Activated T-cell treated with anti-CD3 and anti-CD28 coated beads, Interleukin-2, amount 50 U/mL, for 4 hours (primary cell): ENCODE results near the gene OR1J2. TPM values are rescaled to one million over a fixed set of nuclear protein-coding genes. Genes with fewer than 3 reads are reported as not detected.
"Not testable (repeated sequence)": the region's sequence is repeated elsewhere in the genome, so short reads cannot be mapped to it uniquely, and the experiment has no call there.

ENCODE experiments used
- ATAC-seq, 2 donors: fragments of 200-7000 bp; cut with Tn5 transposase; one replicate each; pipeline ENCODE4 v1.10.0; 2021
- DNase-seq: peaks from one replicate; pipeline ENCODE4 v3.0.0-alpha.2; 2020
- H3K27me3 Mint-ChIP-seq: one replicate; pipeline ENCODE4 v1.8.0; 2021; ENCODE audit warnings: low read depth, mixed read lengths
- H3K36me3 Mint-ChIP-seq: one replicate; pipeline ENCODE4 v1.8.0; 2022; ENCODE audit warnings: mixed read lengths; ENCODE audit not compliant: insufficient read depth
- H3K4me1 Mint-ChIP-seq: one replicate; pipeline ENCODE4 v1.8.0; 2021; ENCODE audit warnings: low read depth, mixed read lengths
- H3K4me3 Mint-ChIP-seq: one replicate; pipeline ENCODE4 v1.8.0; 2021; ENCODE audit warnings: mild to moderate bottlenecking, moderate library complexity, mixed read lengths
- H3K9me3 Mint-ChIP-seq: one replicate; pipeline ENCODE4 v1.8.0; 2021; ENCODE audit warnings: mixed read lengths
- total RNA-seq, 3 donors: library from RNA; stranded (reverse); gene quantifications; one replicate each; pipeline ENCODE4 v1.2.1, GENCODE V29; 2021

Gene OR1J2
- total RNA-seq, 3 donors from 2014 or later, result not detected

DNA sequence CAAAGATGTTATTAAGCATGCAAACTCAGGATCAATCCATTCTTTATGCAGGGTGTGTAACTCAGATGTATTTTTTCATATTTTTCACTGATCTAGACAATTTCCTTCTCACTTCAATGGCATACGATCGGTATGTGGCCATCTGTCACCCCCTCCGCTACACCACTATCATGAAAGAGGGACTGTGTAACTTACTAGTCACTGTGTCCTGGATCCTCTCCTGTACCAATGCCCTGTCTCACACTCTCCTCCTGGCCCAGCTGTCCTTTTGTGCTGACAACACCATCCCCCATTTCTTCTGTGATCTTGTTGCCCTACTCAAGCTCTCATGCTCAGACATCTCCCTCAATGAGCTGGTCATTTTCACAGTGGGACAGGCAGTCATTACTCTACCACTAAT lies 8.8 kb downstream of the OR1J2 start:
- DNase-seq (no peak), ATAC-seq (no peak)
- no peaks in the 10 kb centered on the region for H3K4me1 Mint-ChIP-seq
- H3K36me3 Mint-ChIP-seq, result no peaks in the 10 kb centered on the region
- H3K4me3 Mint-ChIP-seq, result no peak overlapping the region
- no peaks in the 10 kb centered on the region for H3K9me3 Mint-ChIP-seq
- peaks cover 12% of the 10 kb centered on the region for H3K27me3 Mint-ChIP-seq

- no peaks in the 10 kb centered on the region for H3K9me3 Mint-ChIP-seq
Observed at GRCh38 chr9:122526602-122527001, 16.0 kb downstream of the OR1J2 start.

GRCh38 chr9:122527193-122527592 lies 16.6 kb downstream of the OR1J2 start, which contains the start of gene OR1N1:
OR1N1 (minus strand) TSS chr9:122527293; CDS start chr9:122527293, 0 bp downstream.
- DNase-seq (no peak), ATAC-seq (no peak)
- Mint-ChIP-seq H3K9me3 (no peaks in the 10 kb centered on the region), H3K27me3 (peaks cover 19% of the 10 kb centered on the region), H3K36me3 (peaks cover 2% of the 10 kb centered on the region), H3K4me3 (no peak within 1 kb of the TSS), H3K4me1 (no peaks in the 10 kb centered on the region)

More at GRCh38 chr9:122526602-122527001, 16.0 kb downstream of the OR1J2 start:
- DNase-seq, result no peak
- Mint-ChIP-seq H3K36me3 (peaks cover 2% of the 10 kb centered on the region), H3K4me3 (no peak overlapping the region), H3K27me3 (peaks cover 20% of the 10 kb centered on the region), H3K4me1 (no peaks in the 10 kb centered on the region)
- peak; percentile 35 to 48 for ATAC-seq

GRCh38 chr9:122531157-122531556 lies 20.6 kb downstream of the OR1J2 start:
- not testable (repeated sequence) for H3K4me1 Mint-ChIP-seq, H3K36me3 Mint-ChIP-seq, H3K27me3 Mint-ChIP-seq, ATAC-seq, H3K4me3 Mint-ChIP-seq, DNase-seq, H3K9me3 Mint-ChIP-seq

DNA sequence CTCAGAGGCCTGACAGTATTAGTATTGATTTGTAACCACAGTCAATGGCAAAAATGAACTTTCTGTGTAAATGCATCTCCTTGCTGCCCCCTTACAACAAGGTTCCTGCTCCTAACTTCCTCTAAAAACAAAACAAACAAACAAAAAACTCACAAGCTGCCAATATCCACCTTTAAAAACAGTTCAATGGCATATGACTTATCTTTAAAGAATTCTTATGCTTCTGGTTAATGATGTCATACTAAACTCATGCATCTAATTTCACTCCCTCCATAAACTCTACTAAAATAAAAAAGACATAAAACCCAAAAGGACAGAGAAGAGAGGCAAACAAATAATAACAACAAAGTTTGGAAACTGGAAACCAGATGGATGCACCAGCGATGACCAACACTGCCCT lies 25.5 kb downstream of the OR1J2 start:
- H3K27me3 Mint-ChIP-seq, result no peaks in the 10 kb centered on the region
- H3K36me3 Mint-ChIP-seq, result no peaks in the 10 kb centered on the region
- H3K9me3 Mint-ChIP-seq, result no peaks in the 10 kb centered on the region
- H3K4me3 Mint-ChIP-seq, result no peak overlapping the region
- DNase-seq (no peak), ATAC-seq (no peak)
- no peaks in the 10 kb centered on the region for H3K4me1 Mint-ChIP-seq

DNA sequence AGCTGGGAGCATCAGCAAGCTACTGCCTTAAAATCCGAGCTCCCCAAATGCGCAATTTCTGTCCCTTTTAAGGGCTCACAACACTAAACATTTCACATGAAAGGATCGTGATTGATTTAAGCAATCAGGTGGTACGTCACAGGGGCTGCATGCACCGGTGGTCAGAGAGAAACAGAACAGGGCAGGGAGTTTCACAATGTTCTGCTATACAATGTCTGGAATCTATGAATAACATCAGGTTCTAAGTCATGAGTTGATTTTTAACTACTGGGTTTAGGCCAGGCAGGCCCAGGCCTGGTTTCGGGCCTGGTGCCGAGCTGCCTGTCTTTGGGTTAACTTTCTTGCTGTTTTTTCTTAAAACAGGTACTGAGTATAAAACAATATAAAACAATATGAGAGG lies 26.5 kb downstream of the OR1J2 start:
- ATAC-seq, H3K27me3 Mint-ChIP-seq, H3K4me1 Mint-ChIP-seq, H3K4me3 Mint-ChIP-seq, H3K36me3 Mint-ChIP-seq, DNase-seq, H3K9me3 Mint-ChIP-seq: not testable (repeated sequence)

GRCh38 chr9:122538757-122539156 lies 28.2 kb downstream of the OR1J2 start:
- no peaks in the 10 kb centered on the region for H3K9me3 Mint-ChIP-seq
- no peak for DNase-seq
- no peak for ATAC-seq
- H3K27me3 Mint-ChIP-seq, result peaks cover 4% of the 10 kb centered on the region
- H3K36me3 Mint-ChIP-seq, result no peaks in the 10 kb centered on the region
- H3K4me1 Mint-ChIP-seq, result no peaks in the 10 kb centered on the region
- no peak overlapping the region for H3K4me3 Mint-ChIP-seq

GRCh38 chr9:122546196-122546595 lies 35.6 kb downstream of the OR1J2 start:
- Mint-ChIP-seq H3K36me3 (no peaks in the 10 kb centered on the region), H3K4me3 (no peak overlapping the region), H3K9me3 (no peaks in the 10 kb centered on the region), H3K27me3 (peaks cover 9% of the 10 kb centered on the region), H3K4me1 (no peaks in the 10 kb centered on the region)
- no peak for DNase-seq
- ATAC-seq, result no peak

- DNase-seq (no peak), ATAC-seq (no peak)
- no peaks in the 10 kb centered on the region for H3K4me1 Mint-ChIP-seq
- peaks cover 18% of the 10 kb centered on the region for H3K27me3 Mint-ChIP-seq
- no peak overlapping the region for H3K4me3 Mint-ChIP-seq
- H3K9me3 Mint-ChIP-seq, result no peaks in the 10 kb centered on the region
- no peaks in the 10 kb centered on the region for H3K36me3 Mint-ChIP-seq
Observed at GRCh38 chr9:122551371-122551770, 40.8 kb downstream of the OR1J2 start.

DNA sequence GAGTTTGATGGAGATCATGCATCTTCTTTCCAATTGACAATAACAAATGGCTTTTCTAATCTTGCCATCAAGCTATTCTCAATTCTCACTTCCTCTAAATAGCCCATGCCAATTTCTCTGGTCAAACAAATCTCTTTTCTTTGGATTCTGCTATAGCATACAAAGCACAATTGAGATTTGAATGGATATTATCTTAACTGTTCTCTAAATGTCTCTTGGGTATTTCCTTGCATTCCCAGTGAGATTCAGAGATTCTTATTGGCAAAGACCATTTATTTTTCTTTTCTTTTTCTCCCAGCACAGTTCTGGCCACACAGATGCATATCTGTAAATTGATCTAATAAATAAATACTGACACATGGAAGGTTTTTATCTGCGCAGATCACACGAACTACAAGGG lies 42.2 kb downstream of the OR1J2 start, which contains the start of gene OR1N2:
OR1N2 (plus strand) TSS at position 301 of the 400 bp plus-strand sequence. CDS start 100 bp downstream, outside the sequence.
- no peak for DNase-seq
- Mint-ChIP-seq H3K4me1 (no peaks in the 10 kb centered on the region), H3K4me3 (no peak within 1 kb of the TSS), H3K27me3 (peaks cover 17% of the 10 kb centered on the region), H3K9me3 (no peaks in the 10 kb centered on the region), H3K36me3 (no peaks in the 10 kb centered on the region)
- no peak for ATAC-seq

Other genes starting within 250 kb of the OR1J2 start
- 10 to 100 TPM; 32.4 to 37.8 (median 36.2) TPM for gene RBM18, start 246.0 kb upstream of the OR1J2 start, total RNA-seq
- 10 to 100 TPM; 93.0 to 94.4 (median 93.3) TPM for gene MRRF, start 245.9 kb upstream of the OR1J2 start, total RNA-seq
- gene PTGS1, start 139.8 kb upstream of the OR1J2 start, total RNA-seq, result under 1 TPM; 0.18 to 0.35 (median 0.35) TPM
- not detected for gene OR1J1, start 32.9 kb upstream of the OR1J2 start, total RNA-seq
- gene OR1J4, start 8.3 kb downstream of the OR1J2 start, total RNA-seq, result not detected
- gene OR1N1, start 16.5 kb downstream of the OR1J2 start, total RNA-seq, result not detected
- gene OR1N2, start 42.3 kb downstream of the OR1J2 start, total RNA-seq, result not detected
- not detected for gene OR1L8, start 72.6 kb downstream of the OR1J2 start, total RNA-seq
- gene OR1Q1, start 103.9 kb downstream of the OR1J2 start, total RNA-seq, result not detected
- not detected for gene OR1B1, start 146.8 kb downstream of the OR1J2 start, total RNA-seq
- gene OR1L1, start 150.9 kb downstream of the OR1J2 start, total RNA-seq, result not detected
- gene OR1L3, start 164.3 kb downstream of the OR1J2 start, total RNA-seq, result not detected
- not detected for gene OR1L4, start 213.2 kb downstream of the OR1J2 start, total RNA-seq
- gene OR1L6, start 231.5 kb downstream of the OR1J2 start, total RNA-seq, result not detected